HTERT RPE-1 (cell line): ENCODE data around the gene AHSG.
"Not testable (repeated sequence)": the region's sequence is repeated elsewhere in the genome, so short reads cannot be mapped to it uniquely, and the experiment has no call there.

Source experiments
- in situ Hi-C: fragments of 300-500 bp; cut with MboI; formaldehyde crosslinking; loops from 4 replicates; pipeline ENCODE4 v1.14.3; 2020; ENCODE audit warnings: low sequenced_read_pairs

Gene AHSG

DNA sequence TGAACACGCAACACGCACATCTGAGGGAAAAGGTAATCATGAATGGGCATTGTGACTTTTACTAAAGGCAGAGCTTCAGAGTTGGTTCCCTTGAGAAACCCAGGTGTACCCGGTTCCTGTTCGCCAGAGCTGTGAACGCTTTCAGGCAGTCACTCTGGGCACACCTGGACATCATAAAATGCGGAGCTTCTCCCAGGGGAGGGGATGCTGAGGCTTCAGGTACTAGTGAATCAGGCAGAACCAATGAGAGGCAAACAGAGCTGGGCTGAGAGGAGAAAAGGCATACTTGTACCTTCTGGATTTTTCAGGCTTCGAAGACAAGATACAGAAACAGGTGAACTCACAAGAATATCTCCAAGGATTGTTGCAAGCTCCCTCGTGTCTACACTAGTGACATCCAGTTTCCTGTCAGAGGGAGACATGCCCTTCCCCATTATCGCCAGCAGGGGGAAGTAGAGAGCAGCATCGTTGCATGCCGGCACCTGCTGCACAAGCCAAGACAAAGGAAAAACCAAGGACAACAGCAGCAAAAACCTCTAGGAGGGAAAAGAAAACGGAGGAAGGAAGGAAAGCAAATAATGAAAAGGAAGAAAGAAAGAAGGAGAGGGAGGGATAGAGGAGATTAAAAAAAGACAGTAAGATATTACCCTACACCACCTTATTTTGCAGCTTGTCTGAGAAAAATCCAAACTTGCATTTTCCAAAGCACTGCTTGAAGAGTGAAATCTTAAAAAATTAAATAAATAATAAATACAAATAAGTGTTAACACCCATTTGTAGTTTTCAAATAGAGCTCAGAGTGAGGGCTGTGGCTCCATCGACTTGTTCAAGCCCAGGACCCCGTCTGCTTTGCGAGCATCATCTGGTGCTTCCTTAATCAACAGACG is 2.0 kb downstream of the AHSG start:
- in situ Hi-C loops, result no loop called here

DNA sequence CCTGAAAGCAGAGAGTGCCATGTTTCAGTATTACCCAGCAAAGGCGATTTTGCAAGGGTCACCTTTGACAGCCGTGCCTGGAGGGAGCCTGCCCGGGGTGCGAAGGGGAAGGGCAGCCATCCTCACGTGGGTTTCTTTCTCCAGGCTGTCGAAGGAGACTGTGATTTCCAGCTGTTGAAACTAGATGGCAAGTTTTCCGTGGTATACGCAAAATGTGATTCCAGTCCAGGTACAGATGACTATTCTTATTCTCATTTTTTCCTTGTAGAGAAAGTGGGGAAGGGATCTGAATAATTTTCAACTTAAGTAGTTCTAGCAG is 3.4 kb downstream of the AHSG start:
- in situ Hi-C loops, result no loop called here

DNA sequence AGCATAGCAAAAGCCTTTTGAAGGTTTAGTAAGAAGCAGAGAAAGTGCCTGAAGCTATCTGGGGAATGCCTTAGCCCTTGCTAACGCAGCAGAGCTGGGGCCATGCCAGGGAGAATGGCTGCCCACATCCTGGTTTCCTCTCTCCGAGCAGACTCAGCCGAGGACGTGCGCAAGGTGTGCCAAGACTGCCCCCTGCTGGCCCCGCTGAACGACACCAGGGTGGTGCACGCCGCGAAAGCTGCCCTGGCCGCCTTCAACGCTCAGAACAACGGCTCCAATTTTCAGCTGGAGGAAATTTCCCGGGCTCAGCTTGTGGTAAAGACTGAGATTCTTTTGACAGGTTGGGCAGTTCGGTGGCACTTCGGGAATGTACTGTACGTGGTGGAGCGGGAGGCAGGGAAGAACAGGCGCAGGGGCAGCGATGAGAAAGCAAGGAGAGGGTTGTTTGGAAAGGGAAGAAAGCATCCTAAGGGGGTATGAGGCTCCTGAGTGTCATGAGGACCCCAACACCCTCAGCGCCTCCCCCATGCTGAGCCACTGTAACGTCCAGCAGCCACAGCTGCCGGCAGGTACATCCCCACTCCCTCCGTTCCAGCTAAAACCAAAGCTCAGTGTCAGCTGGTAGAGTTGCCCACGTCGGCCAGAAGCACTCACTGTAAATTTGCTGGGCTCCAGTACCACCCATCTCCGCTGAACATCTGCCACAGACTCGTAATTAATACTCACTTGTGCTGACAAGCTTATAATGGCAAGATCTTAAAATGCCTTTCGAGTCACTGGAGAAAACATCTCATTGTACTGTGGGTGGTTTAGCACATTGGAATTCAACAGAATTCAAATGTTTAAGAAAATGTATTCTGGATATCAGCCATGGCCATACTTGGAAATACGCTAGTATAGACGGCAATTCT is 4.4 kb downstream of the AHSG start:
- in situ Hi-C loops, result no loop called here

DNA sequence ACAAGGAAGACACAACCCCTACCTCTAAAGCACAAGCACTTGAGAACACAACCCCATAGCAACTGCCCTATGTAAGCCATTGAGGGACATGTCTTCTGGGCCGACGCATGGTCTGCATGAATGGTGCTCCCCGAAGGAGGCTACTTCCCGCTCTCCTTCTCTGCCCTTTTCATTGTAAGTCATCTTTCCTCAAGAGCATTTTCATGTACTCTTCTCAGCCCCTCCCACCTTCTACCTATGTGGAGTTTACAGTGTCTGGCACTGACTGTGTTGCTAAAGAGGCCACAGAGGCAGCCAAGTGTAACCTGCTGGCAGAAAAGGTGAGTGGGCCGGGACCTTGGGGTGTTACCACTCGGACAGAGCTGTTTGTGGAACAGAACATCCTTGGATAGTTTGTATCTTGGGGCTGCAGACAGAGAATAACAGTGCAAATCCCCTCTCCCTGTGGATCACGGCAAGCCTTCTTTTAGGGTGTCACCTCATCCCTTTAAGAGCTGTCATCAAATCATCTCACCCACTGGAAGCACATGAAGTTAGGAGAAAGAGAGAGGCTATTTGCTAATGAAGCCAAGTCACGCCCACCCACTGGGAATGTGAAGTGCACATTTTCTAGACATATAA is 5.6 kb downstream of the AHSG start:
- in situ Hi-C loops, result no loop called here

DNA sequence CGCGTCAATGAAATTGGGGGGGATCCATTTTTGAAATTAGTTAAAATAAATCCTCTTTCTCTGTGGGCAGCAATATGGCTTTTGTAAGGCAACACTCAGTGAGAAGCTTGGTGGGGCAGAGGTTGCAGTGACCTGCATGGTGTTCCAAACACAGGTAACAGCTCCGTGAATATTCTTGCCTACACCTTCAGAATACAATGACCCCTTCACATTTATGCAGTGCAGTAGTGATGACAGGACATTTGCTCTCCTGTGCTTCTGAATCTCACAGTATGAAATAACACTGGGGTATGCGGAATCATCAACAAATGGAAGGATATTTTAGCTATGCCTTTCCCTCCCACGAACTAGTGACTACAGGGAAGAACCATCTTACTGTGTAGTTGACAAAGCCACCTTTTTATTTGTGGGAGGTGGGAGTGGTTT is 6.9 kb downstream of the AHSG start:
- in situ Hi-C loops, result no loop called here

DNA sequence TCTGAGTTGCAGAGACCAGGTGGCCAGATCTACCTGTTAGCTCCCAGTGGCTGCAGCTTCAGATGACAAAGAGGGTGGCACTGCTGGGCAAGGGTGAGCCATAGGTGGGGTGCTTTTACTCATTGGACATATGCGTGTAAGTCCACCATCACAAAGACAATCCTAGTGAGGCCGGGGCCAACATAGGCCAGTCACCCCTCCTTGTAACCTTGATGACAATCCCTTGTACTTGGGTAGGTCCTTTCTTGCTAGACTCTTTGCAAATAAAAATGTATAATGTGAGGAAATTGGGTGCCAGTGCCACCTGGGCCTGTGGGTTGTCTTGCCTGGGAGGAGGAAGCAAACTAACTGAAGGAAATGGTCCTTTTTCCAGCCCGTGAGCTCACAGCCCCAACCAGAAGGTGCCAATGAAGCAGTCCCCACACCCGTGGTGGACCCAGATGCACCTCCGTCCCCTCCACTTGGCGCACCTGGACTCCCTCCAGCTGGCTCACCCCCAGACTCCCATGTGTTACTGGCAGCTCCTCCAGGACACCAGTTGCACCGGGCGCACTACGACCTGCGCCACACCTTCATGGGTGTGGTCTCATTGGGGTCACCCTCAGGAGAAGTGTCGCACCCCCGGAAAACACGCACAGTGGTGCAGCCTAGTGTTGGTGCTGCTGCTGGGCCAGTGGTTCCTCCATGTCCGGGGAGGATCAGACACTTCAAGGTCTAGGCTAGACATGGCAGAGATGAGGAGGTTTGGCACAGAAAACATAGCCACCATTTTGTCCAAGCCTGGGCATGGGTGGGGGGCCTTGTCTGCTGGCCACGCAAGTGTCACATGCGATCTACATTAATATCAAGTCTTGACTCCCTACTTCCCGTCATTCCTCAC is 7.6 kb downstream of the AHSG start:
- in situ Hi-C loops, result no loop called here

DNA sequence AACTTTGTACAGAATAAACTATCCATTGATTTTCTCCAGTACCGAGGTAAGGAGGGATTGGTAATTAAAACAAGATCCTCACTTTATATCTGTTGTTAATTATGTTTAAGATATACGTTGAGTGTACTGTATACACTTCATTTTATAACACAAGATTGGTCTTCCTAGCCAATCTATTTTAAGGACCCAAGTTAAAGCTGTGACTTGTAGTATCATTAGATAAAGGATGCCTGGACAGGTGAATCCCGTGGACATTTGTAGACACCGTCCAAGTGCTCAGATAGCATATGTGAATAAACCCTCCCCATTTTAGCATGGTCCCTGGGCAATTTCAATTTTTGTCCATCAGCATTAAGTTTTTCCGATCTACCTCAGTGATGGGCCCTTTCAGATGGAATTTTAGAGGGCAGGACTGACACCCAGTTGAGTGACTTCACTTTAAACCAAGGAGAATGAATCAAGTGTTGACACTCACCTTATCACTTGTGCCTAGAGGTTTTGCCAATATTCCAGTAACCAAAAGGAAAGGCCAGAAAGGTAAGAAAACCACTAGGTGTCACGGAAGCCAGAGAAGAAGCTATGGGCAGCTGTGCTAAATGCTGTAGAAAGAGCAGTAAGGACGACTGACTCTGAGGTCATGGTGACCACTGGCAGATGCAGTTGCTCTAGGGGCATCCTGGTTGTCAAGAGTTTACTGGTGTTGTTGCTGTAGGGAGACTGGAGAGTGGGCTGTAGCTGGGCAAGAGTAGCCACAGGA is 9.2 kb downstream of the AHSG start:
- in situ Hi-C loops, result no loop called here

DNA sequence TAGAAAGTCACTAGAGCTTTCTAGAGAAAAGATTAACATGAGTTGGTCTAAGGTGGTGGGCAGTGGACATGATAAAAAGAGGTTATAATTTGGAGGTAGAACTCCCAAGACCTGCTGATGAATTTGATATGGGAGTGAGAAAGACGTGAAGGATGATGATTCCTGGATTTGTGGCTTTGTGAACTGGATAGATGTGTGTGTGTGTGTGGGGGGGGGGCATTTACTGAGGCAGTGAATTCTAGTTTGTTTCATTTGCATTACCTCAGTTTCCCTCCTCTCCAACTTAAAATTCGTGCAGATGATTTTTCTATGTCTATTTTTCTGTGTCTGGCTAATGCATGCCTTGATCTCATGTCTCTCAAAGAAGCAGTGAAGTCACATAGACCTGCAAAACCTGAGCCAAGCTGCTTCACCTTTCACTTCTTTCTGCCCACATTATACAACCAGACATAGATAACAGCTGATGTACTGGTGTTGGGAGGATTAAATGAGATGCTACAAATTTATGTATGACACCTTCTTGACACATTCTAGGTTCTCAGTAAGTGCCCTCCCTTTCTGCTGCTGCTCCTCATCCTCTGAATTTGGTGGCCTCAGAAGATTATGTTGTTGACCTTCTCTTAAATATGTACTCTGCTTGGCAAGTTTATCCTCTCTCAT is 9.9 kb downstream of the AHSG start:
- in situ Hi-C loops, result no loop called here

DNA sequence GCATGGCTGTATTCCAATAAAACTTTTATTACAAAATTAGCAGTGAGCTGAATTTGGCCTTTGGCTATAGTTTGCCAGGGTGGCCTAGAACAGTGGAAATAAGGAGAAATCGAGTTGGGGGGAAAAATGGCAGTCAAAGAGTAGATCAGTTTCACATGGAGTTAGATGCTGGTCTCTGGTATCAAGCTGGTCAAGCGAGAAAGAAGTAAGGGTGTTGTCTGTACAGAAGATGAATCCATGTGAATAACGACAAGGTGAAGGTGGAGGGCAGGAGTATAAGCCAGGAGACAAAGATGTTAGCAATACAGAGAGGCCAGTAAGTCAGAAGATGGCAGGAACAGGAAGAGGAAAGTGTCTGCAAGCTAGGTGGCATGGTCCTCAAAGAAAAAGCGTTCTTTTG is 11.7 kb downstream of the AHSG start:
- in situ Hi-C loops, result no loop called here

DNA sequence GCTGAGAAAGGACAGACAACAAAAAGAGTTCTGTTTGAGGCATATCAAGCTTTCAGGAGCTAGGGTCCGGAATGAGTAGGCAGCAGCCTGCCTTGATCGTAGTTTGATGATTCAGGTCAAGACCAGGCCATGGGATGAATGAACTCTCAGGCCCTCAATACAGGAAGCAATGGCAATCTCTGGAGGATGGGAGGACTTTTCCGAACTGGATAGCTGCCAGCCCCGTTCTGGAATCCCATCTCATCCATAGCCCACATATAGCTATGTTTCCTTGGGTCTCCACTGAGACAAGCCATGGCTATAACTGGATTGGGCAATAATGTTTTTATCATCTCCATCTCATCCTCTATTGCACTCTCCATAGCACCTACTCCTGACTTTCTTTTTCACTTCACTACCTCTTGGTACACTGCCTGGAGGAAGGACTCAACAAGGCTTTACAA is 12.8 kb downstream of the AHSG start:
- in situ Hi-C loops, result no loop called here

DNA sequence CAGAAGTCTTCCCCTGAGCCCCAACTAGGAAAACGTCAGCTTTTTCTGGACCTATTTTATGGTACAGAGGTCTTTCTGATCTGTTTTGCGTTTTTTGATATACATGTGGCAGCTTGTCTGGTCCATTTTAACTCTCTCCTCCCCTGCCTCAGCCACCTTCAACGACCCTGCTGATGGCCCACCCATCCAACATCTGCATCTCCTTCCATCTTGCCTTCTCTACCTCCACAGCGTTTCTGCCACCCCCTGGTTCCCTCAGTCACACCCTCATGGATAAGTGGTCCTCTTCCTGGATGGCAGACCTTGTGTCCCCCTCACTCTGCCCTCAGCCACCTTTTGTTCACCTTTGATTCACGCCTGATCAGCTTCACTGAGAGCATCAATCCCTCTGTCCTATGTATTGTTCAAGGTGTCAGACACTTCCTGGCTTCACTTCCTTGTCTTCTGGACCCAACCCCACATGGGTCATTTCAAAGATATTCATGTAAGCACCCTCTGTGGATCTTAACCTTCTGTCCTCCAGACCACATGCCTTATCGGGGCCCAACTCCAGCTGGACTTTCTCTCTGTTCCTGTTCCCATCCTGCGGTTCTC is 13.5 kb downstream of the AHSG start:
- in situ Hi-C loops, result no loop called here

DNA sequence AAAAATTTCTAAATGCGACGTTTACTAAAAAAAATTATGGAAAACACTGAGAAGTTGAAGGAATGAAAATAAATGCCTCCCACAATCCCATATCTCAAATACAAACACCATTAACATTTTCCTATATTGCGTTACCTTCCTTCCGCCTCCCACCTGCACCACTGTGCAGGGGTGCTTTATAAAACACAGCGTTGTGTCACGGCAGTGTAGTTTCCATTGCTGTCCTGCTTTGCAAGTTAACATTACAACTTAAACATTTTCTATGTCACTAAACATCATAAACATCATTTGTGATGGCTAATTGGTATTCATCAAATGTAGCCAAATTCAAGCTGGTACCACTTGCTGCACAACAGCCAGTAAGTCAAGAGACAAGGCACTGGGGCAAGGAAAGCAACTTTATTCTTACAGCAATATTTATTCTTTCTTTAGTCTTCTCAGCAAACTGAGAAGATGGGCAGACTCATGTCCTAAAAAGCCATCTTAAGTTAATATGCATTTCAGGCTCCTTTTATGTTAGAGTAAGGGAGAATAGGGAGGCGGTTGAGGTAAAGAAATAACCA is 15.1 kb downstream of the AHSG start:
- in situ Hi-C loops, result no loop called here

DNA sequence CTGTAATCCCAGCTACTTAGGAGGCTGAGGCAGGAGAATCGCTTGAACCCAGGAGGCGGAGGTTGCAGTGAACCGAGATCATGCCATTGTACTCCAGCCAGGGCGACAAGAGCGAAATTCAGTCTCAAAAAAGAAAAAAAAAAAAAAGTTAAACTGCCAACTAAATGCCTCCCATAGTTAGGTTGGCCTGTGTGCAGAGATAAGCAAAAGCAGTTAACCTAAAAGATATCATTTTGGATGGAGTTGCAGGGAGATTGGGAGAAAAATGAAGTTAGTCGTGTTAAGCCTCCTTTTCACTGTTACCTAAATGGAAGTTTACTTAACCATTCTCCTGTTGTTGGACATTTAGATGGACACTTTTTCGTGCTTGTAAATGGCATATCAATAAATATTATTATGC is 15.9 kb downstream of the AHSG start:
- in situ Hi-C loops, result no loop called here

DNA sequence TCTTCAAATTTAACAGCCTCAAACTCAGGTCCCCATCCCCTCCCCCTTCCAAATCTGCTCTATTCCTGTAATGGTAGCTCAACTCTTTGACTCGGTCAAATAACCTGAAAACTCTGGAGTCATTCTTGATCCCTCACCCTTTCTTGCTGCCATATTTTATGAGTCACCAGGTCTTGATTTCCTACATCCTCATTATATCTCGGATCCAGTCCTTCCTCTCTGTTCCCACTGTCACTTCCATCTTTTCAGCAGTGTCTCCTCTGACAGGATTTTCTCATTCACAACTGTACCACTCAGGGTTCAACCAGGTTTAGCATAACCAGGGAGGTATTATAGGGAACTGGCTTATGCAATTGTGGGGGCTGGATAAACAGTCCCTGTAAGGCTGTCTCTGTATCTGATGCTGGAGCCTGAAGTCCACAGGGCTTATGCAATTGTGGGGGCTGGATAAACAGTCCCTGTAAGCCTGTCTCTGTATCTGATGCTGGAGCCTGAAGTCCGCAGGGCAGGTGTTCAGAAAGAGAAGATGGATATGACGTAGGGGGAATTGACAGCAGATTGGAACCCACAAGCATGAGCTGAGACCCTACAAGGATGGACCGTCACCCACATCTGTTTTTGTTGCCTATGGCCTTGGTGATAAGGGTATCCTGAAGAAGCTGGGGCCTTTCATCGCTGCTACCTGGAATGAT is 18.2 kb downstream of the AHSG start:
- in situ Hi-C loops, result no loop called here

DNA sequence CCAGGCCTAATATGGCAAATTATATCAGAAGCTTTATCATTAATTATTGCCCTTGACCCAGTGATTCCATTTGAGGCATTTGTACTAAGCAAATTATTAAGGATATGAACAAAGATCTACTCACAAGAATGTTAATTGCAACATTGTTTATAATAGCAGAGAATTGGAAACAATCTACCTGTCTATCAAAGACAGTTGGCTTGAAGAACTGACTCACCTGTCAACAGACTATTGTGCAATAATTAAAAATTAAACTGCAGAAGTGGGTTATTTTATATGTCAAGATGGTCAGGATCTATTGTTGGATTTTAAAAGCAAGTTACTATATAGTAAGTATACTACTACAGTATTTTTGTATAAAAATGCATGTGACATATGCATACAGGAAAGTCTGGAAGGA is 20.6 kb downstream of the AHSG start:
- in situ Hi-C loops, result no loop called here

DNA sequence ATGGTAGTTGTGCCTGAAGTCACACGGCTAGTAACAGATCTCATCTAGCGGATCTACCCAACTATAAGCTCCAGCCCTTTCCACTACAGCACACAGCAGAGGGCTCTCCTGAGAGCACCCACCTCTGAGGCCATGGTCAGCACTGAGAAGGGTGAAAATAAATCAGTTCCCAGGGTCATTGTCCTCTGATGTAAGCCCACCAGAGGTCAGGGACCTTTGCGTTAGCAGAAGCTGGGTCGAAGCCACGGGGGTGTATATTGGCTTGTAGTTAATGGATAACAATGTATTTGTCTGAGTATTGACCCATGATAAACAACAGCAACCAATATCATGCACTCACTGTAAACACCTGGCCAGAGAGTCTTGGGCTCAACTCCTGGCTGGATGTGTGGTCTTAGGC is 21.3 kb downstream of the AHSG start:
- in situ Hi-C loops, result not testable (repeated sequence)

DNA sequence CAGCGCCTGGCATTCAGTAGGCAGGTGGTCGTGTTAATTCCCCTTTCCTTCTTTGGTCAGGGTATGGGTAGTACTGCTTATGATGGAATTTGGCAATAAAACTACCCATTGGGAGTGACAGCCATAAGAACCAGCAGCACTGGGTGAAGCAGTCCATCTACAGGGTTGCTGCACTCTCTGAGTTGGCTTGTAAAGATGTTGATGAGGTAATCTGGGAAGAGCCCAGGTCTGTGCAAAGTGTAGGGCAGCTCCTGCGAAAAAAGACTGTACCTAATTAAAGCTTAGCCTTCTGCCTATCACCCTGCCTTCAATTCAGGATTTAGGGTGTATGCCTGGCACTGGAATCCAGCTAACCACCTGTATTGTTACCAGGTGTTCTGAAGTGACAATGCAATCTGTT is 22.7 kb downstream of the AHSG start:
- in situ Hi-C loops, result no loop called here

DNA sequence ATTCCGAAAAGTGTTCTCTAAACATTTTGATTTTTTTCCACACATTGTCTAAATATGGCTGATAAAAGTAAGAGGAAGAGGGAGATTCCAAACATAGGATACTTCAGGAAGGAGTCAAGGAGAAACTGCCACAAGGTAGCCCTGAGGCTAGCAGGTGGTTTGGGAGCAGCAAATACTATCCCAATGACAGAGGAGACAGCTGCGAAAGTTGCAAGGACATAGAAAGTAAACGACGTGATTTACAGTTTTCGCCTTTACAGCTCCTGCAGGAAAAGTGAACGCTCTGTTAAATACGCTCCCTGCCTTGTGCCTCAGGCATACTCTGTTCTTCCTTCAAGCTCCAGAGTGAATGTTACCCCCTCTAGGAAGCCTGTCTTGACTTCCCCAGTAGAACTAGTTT is 23.7 kb downstream of the AHSG start:
- in situ Hi-C loops, result no loop called here
